ENCODE data around the gene TNFRSF19. TPM values are rescaled to one million over a fixed set of nuclear protein-coding genes. Genes with fewer than 3 reads are reported as not detected.
A peak's percentile ranks its signal among the peaks of the same experiment; 100 is the strongest.
"Not testable (repeated sequence)": the region's sequence is repeated elsewhere in the genome, so short reads cannot be mapped to it uniquely, and the experiment has no call there.

The TNFRSF19 gene
- polyA plus RNA-seq (2012; ENCODE audit: low read depth, missing spikeins) = 19.6 TPM

- DNase-seq (ENCODE audit: insufficient read length, low spot score) = no peak
- TF ChIP-seq PAX5 (IDR thresholded peaks at IDR 0.05; ENCODE audit: insufficient read depth, low read length, severe bottlenecking) (no peak), POLR2AphosphoS5 (IDR thresholded peaks at IDR 0.05; ENCODE audit: low read depth, low read length) (no peak), POLR2A (IDR thresholded peaks at IDR 0.05; ENCODE audit: low read depth, low read length) (peak; percentile 16; the same call in 1 of the 2 replicates), TAF1 (IDR thresholded peaks at IDR 0.05; ENCODE audit: low read depth, low read length) (no peak), POU2F2 (IDR thresholded peaks at IDR 0.05; ENCODE audit: low read depth, low read length) (no peak)
- peak; percentile 93 for FAIRE-seq
These were observed at the start of gene TNFRSF19 for GRCh38 chr13:23570099-23570920. TSS of gene TNFRSF19 (plus strand) at chr13:23570412. CDS start at chr13:23590184, 19,772 bp downstream.

- peak; percentile 31 for FAIRE-seq
- DNase-seq (ENCODE audit: insufficient read length, low spot score) = not testable (repeated sequence)
These were observed 40.3 kb upstream of the TNFRSF19 start for GRCh38 chr13:23529926-23530325.

GRCh38 chr13:23531446-23531845 is 38.8 kb upstream of the TNFRSF19 start:
- FAIRE-seq (no peak), DNase-seq (ENCODE audit: insufficient read length, low spot score) (no peak)
- TF ChIP-seq TAF1 (IDR thresholded peaks at IDR 0.05; ENCODE audit: low read depth, low read length) = no peak
- no peak for TF ChIP-seq SPI1 (IDR thresholded peaks at IDR 0.05; ENCODE audit: low read depth, low read length)
- no peak for TF ChIP-seq POLR2A (IDR thresholded peaks at IDR 0.05; ENCODE audit: low read depth, low read length)
- TF ChIP-seq PAX5 (IDR thresholded peaks at IDR 0.05; ENCODE audit: insufficient read depth, low read length, severe bottlenecking) = no peak
- TF ChIP-seq POU2F2 (IDR thresholded peaks at IDR 0.05; ENCODE audit: low read depth, low read length) = no peak
- TF ChIP-seq POLR2AphosphoS5 (IDR thresholded peaks at IDR 0.05; ENCODE audit: low read depth, low read length) = no peak

- FAIRE-seq = no peak
These were observed 36.1 kb upstream of the TNFRSF19 start for GRCh38 chr13:23534090-23534489.

GRCh38 chr13:23541221-23541824 is 28.9 kb upstream of the TNFRSF19 start:
- TF ChIP-seq TAF1 (IDR thresholded peaks at IDR 0.05; ENCODE audit: low read depth, low read length) (no peak), POLR2A (IDR thresholded peaks at IDR 0.05; ENCODE audit: low read depth, low read length) (no peak), PAX5 (IDR thresholded peaks at IDR 0.05; ENCODE audit: insufficient read depth, low read length, severe bottlenecking) (no peak), SPI1 (IDR thresholded peaks at IDR 0.05; ENCODE audit: low read depth, low read length) (no peak), POU2F2 (IDR thresholded peaks at IDR 0.05; ENCODE audit: low read depth, low read length) (no peak), POLR2AphosphoS5 (IDR thresholded peaks at IDR 0.05; ENCODE audit: low read depth, low read length) (no peak)
- peak; percentile 48 for FAIRE-seq
- no peak for DNase-seq (ENCODE audit: insufficient read length, low spot score)

More at GRCh38 chr13:23534090-23534489, 36.1 kb upstream of the TNFRSF19 start:
- TF ChIP-seq POLR2A (IDR thresholded peaks at IDR 0.05; ENCODE audit: low read depth, low read length) (no peak), POU2F2 (IDR thresholded peaks at IDR 0.05; ENCODE audit: low read depth, low read length) (no peak)
- DNase-seq (ENCODE audit: insufficient read length, low spot score) = no peak

GRCh38 chr13:23544668-23545067 is 25.5 kb upstream of the TNFRSF19 start:
- FAIRE-seq (no peak), DNase-seq (ENCODE audit: insufficient read length, low spot score) (no peak)
- TF ChIP-seq PAX5 (IDR thresholded peaks at IDR 0.05; ENCODE audit: insufficient read depth, low read length, severe bottlenecking) = no peak
- no peak for TF ChIP-seq POLR2A (IDR thresholded peaks at IDR 0.05; ENCODE audit: low read depth, low read length)
- no peak for TF ChIP-seq POU2F2 (IDR thresholded peaks at IDR 0.05; ENCODE audit: low read depth, low read length)
- no peak for TF ChIP-seq POLR2AphosphoS5 (IDR thresholded peaks at IDR 0.05; ENCODE audit: low read depth, low read length)
- TF ChIP-seq SPI1 (IDR thresholded peaks at IDR 0.05; ENCODE audit: low read depth, low read length) = no peak
- no peak for TF ChIP-seq TAF1 (IDR thresholded peaks at IDR 0.05; ENCODE audit: low read depth, low read length)

- no peak for FAIRE-seq
These were observed 23.1 kb upstream of the TNFRSF19 start for GRCh38 chr13:23547000-23547590.

GRCh38 chr13:23549724-23550123 is 20.5 kb upstream of the TNFRSF19 start:
- TF ChIP-seq SPI1 (IDR thresholded peaks at IDR 0.05; ENCODE audit: low read depth, low read length) = no peak
- TF ChIP-seq POU2F2 (IDR thresholded peaks at IDR 0.05; ENCODE audit: low read depth, low read length) = no peak
- no peak for TF ChIP-seq PAX5 (IDR thresholded peaks at IDR 0.05; ENCODE audit: insufficient read depth, low read length, severe bottlenecking)
- TF ChIP-seq POLR2AphosphoS5 (IDR thresholded peaks at IDR 0.05; ENCODE audit: low read depth, low read length) = no peak
- TF ChIP-seq TAF1 (IDR thresholded peaks at IDR 0.05; ENCODE audit: low read depth, low read length) = no peak
- no peak for TF ChIP-seq POLR2A (IDR thresholded peaks at IDR 0.05; ENCODE audit: low read depth, low read length)
- DNase-seq (ENCODE audit: insufficient read length, low spot score) = no peak
- no peak for FAIRE-seq

More at GRCh38 chr13:23547000-23547590, 23.1 kb upstream of the TNFRSF19 start:
- DNase-seq (ENCODE audit: insufficient read length, low spot score) = no peak
- TF ChIP-seq POLR2A (IDR thresholded peaks at IDR 0.05; ENCODE audit: low read depth, low read length) = no peak
- no peak for TF ChIP-seq PAX5 (IDR thresholded peaks at IDR 0.05; ENCODE audit: insufficient read depth, low read length, severe bottlenecking)
- no peak for TF ChIP-seq POLR2AphosphoS5 (IDR thresholded peaks at IDR 0.05; ENCODE audit: low read depth, low read length)
- no peak for TF ChIP-seq TAF1 (IDR thresholded peaks at IDR 0.05; ENCODE audit: low read depth, low read length)
- no peak for TF ChIP-seq SPI1 (IDR thresholded peaks at IDR 0.05; ENCODE audit: low read depth, low read length)
- TF ChIP-seq POU2F2 (IDR thresholded peaks at IDR 0.05; ENCODE audit: low read depth, low read length) = no peak

GRCh38 chr13:23550163-23550562 is 20.0 kb upstream of the TNFRSF19 start:
- FAIRE-seq (no peak), DNase-seq (ENCODE audit: insufficient read length, low spot score) (no peak)

More at GRCh38 chr13:23550163-23550562, 20.0 kb upstream of the TNFRSF19 start:
- TF ChIP-seq POLR2A (IDR thresholded peaks at IDR 0.05; ENCODE audit: low read depth, low read length) (no peak), POLR2AphosphoS5 (IDR thresholded peaks at IDR 0.05; ENCODE audit: low read depth, low read length) (no peak)
